HG03342 (cell line): ENCODE measurements around the gene COL4A1.

Experiments
- ATAC-seq: cut with Tn5 transposase; IDR thresholded peaks from one replicate; pipeline ENCODE4 v1.9.1; 2021; ENCODE audit warnings: mild to moderate bottlenecking, moderate library complexity; ENCODE audit not compliant: unreplicated experiment

COL4A1 gene

DNA sequence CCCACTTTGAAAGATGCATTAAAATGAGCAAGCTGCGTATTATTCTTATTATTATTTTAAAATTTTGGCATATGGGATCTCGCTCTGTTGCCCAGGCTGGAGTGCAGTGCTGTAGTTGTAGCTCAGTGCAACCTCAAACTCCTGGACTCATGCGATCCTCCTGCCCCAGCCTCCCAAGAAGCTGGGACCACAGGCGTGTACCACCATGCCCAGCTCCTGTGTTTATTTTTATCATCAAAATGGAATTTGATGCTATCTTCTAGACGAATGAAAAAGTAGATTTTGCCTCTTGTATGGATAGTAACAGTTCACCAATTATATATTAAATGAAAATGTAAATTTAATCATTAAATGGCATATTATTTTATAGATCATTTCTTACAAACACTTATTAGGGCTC lies 43.6 kb downstream of the COL4A1 start:
- no peak for ATAC-seq

DNA sequence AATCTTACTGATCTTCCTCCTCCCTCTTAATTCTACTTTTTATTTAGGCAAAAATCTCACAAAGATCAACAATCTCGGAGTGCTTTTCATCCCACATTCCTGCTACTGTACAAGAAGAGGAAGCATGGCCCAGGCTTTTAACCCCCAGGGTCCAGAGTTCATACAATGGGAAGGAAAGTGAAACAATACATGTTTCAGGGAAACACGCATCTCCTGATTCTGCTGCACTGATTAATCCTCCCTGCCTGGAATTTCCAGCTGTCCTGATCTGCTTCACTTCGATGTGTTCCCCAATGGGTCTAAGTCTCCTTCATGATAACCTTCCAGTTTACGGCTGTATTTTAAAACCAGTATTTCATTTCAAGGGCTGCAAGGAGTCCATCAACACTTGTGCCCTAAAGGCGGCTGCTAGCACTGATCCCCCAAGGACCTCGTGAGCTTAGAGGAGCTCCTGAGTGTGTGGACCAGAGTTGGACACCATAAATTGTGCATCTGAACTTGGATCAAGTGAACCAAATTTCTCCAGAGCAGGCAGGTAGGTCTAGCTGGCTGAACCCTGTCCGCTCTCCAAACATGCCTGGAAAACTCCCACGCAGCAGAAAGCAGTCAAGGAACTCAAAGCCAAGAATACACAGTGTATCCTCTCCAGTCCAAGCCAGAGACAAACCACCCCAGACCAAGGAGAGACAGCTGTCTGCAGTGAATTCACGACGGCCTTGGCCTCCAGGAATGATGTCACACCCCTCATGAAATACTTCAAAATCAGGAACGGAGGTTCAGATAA lies 44.3 kb downstream of the COL4A1 start:
- ATAC-seq = no peak

DNA sequence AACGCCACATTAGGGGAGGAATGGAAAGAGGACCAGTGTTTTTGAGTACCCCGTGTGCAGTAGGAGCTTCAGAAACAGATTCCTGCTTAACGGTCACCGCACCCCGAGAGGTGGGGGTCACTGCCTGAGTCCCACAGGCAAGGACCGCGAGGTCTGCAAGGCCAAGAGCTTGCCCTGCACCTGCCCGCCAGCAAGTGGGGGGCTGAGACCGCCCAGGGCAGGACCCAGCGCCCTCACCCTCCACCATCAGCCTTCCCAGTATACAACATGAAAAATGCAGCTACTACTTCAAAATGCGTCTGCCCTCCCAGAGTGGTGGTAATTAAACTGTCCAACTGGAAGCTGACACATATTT lies 44.9 kb downstream of the COL4A1 start:
- ATAC-seq = no peak

DNA sequence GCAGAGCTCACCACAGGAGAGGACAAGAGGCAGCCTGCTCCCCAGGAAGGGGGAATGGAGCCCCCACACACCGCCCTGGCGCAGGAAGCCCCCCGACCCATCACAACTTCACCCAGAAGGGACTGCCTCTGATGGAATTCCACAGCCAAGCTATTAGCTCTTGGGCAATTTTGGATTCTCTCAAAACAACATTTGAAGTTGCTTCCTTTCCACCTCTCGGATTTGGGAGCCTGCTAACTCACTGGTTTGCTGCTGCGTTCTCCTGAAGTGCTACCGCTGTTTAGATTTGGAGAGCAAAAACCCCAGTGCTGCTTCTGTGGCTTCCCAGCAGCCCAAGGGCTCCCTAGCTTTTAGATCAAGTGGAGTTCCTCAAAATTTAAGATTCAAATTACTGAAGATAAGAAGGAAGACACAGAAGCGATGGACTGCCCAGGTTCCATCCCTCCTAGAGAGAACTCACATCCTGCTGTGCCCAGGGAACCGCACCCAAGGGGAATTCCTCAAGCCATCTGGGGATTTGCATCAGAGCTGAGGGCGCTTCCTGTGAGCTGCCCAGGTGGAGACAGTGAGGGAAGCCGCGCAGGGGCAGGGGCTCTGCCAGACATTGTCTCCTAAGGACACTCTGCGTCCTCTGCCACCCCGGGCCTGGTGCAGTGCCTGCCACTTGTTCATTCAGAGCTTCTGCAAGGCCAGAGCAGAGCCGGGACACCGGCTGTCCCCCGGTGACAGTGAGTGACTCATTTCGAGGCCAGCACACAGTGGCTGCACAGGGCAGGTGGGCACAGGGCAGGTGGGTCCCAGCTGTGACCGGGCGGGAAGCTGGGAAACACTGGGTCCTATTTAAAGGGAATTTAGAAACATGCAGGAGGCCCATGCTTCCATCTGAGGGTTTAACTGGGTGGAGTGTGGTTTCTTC lies 45.5 kb downstream of the COL4A1 start:
- ATAC-seq = no peak

DNA sequence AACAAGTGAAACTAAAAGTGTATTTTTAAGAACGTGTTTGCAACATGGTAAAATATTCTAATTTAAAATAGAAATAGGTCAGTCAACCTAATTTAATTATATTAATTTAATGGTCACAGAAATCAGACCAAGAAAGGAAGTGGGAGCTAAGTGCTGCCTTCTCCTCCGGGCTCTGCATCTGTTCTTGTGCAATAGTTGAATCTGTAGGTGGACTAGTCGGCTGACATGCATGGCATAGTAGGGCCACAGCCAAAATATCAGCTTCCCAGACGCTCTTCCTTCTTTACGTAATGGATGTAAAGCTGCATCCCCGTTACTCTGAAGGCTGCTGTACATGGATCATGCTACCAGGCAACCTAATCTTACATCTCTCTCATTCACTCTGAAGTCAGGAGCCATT lies 47.3 kb downstream of the COL4A1 start:
- no peak for ATAC-seq

DNA sequence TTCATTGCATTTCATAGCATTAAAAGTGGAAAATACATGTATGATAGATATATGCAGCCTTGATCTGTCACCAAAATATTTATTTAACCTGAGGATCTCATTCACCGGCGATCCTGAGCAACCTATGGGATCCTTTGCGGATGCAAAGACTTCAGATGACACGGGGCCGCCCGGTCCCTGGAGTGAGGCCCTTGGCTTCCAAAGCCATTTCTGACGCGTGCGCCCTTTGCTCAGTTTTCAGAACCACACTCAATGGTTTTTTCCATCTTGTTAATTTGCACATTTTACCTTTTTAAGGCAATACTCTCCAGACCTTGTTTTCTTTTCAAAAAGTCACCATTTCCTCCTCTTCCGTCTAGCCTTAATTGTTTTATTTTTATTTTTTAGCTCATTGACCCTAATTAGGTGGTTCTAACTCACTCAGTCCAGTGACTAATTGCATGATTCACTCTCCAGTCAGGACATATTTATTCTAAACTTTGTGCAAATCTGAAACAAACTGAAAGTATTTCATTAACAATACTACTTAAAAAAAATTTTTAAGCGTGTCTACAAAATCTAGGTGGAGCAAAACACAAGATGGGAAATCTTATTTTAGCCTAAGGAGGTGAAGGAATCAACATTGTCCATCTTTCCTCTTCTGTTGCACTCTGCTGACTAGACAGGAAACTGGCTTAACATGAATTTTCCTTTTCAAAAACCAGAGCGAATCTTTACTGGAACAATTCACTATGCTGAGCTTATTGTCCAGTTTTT lies 47.9 kb downstream of the COL4A1 start:
- ATAC-seq = no peak

DNA sequence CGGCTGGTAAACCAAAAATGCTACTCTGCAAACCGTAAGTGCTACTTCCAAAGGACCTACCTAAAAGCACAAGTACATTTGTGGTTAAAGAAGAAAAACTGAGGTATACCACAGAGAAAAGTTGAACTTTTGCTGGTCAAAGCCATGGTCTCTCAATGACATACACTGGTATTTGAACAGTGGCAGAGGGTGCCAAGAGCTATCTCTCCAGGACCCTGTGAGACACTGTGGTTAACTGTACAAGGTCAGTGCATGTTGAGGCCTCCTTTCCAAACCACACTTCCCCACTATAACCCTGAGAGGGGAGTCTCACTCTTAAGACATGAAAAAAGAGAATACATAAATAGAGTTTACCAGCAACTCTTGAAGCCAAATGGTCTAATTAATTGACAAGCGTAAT lies 49.5 kb downstream of the COL4A1 start:
- no peak for ATAC-seq

DNA sequence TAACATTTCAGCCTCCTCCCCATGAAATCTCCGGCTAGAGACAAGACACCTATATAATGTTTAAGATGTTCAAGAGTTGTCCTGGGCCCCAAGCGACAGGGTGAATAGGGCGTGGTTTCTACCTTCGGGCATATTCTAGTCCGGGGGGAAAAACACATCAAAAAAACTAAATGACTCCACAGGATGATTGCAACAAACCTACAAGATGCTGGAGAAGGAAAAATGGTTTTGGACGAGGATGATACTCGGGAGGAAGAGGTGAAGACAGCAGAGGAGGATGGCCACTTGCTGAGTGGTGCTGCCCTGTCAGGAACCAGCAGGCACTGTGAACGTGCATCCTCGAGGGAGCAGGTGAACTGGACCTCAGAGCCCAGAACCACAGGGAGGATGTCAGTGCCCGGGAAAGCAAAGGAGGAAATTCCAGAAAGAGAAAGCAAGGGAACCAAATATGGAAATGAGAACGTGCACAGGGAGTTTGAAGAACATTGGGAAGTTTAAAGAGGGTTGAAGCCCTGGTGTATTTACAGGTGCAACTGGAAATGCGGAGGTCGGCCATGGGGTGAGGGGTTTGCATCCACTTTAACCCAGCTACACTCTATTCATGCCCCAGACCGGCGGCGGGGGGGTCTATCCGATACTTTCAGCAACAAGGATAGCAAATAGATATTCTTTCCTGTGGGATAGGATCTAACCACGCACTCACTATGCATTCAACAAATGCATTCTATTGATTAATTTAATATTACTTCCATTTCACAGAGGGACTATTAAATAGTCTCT lies 50.6 kb downstream of the COL4A1 start:
- ATAC-seq = no peak

DNA sequence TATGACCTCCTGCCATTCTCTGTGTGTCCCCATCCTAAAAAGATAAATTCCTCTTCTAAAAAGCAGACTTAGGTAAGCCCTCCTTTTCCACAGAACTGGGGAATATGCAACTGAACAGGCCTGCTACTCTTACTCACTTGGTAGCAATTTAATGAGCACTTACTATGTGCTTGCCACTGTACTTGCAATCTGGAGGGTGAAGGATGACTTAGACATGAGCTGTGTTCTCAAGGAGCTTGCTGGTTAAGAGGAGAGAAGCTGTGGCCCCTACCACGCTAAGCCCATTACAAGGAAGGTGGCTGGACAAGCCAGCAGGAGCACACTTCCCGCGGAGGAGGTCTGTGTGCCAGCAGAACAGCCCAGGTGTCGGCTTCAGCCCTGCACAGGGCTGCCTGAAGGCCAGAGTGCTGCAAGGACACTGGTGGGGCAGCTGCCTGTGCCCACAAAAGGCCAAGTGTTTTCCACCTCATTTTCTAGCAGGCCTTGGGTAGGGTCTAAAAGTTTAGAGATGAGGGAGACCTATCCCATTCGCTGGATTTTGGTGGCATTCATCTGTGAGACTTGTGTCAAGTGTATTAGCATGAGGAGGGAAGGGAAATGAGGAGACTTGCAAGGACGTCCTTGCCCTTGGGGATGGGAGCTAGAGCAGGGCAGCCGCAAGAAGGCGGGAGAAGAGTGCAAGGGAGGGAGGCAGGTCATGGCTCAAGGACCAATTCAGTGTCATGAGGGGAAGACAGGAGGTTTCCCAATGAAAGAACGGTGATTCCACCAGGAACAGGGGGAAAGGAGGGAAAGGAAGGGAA lies 52.0 kb downstream of the COL4A1 start:
- ATAC-seq = no peak

DNA sequence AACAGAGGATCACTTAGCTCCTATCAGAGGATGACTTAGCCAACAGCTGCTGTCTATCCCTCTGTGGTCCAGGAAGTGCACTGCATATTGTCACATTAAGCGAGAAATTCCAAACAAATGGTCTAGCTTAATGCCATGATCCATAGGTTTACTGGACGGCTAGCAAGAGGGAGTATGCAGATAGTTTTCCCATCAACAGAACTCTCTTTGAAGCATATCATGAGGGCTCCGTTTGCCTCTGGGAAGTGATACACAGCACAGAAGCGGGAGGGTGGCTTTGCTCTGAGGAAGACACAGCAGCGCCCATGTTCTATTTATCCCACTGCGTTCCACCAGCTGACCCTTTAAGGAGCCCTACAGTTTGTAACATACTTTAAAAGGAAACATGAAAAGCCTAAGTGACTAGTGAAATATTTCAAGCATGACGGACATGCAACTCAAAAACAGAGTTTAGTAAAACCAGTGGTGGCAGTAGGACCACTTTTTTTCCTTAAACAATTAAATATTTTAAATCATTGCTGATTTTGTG lies 52.7 kb downstream of the COL4A1 start:
- ATAC-seq = no peak

DNA sequence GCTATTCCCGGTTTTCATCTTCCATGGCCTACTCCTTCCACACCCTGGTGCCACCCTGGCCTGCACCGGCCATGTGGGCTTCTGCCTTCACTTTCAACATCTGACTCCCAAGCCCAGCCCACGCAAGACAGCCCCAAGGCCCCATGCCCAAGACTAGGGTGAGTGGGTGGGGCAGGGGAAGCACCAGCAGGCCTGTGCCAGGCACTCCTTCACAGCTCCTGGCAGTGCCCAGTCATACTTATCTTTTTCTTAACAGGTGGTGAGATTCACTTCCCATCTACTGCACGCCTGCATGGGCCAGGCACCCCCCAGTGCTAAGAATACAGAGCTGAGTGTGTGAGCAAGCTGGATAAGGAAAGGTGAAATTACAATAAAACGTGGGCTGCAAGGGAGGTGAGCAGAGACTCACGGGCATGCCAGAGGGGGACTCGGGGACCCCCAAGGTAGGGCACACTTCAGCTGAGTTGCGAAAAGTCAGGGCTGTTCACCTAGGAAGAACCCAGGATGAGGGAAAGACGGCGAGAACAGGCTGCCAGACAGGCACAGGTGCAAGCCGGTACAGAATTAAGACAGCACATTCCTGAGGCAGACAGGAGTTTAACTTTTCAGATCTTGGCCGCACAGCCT lies 55.7 kb downstream of the COL4A1 start:
- ATAC-seq = no peak

DNA sequence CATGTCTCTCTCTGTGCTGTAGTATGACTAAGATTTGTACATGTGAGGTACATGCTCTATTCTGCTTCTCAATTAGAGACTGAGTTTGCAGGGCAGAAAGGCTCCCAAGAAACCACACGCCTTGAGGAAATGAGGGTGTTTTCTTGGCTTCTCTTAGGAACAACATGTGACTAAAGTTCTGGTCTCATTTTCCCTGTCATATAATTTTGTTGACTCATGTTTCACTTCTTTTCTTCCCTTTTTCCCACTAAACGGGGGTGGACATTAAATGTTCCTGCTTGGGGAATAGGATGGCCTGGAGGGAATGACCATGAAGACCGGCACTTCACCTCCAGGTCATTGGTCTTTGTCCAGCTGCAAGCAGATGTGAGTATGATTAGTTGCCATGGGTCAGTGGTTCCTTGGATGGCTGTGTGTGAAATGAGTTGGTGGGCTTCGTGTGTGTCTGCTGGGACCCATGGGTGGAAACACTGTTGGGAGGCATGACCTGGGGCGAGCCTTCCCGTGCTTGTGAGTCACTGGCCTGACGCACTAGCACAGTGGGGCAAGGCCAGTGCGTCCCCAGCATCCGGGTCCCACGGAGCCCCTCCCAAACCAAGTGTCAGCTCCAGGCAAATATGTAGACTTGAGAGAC lies 56.6 kb downstream of the COL4A1 start:
- no peak for ATAC-seq

DNA sequence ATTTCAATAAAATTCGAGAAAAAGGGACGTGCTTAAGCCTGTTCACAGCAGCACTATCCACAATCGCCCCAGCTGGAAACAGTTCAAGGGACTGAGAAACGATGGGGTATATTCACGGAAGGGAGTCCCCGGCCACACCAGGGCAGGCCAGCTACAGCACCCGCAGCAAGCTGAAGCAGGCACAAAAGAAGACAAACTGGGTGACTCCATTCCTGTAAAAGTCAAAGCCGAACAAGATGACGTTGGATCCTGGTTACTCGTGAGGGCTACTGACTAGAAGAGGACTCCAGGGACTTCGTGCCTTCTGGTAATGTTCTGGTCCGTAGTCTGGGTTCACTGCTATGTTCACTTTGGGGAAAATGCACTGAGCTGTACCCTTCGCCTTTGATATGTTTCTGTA lies 57.6 kb downstream of the COL4A1 start:
- ATAC-seq = no peak

DNA sequence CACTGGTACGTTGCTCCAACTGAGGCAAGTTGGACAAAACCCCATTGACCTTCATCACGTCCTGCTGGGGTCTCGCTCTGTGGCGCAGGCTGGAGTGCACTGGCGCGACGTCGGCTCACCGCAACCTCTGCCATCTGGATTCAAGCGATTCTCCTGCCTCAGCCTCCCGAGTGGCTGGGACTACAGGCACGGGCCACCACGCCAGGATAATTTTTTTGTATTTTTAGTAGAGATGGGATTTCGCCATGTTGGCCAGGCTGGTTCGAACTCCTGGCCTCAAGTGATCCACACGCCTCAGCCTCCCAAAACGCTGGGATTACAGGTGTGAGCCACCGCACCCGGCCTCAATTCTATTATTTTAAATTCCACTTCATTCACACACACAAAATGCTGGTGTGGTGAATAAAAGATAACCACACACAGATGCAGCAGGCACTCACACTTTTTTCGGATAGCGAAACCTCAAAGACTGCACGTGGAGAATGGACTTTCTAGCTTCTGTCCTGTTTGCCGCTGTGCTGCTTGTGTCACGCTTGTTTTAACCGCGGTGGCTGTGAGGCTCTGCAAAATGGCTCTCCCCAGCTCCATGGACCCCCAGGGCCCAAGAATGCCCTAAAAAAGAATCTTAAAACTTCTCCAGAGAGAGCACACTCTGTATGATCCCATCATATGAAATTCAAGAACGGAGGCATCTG lies 58.4 kb downstream of the COL4A1 start:
- no peak for ATAC-seq

DNA sequence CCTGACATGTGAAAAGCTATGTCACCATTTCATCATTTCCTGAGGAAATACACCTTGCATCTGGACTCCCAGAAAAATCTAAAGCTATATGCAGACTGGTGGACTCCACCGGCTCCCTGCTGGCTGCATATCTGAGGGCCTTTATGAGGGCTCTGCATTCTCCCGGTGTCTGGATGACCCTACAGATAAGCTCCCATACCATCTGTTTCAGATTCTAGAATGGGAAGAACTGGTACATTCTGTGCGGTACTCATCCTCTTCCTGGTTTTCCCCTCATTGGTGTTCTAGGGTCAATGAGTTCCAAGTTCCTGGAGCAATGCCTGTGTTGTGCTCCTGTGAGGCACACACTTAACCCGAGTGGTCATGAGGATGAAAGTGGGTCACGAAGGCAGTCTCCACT lies 60.4 kb downstream of the COL4A1 start:
- no peak for ATAC-seq

DNA sequence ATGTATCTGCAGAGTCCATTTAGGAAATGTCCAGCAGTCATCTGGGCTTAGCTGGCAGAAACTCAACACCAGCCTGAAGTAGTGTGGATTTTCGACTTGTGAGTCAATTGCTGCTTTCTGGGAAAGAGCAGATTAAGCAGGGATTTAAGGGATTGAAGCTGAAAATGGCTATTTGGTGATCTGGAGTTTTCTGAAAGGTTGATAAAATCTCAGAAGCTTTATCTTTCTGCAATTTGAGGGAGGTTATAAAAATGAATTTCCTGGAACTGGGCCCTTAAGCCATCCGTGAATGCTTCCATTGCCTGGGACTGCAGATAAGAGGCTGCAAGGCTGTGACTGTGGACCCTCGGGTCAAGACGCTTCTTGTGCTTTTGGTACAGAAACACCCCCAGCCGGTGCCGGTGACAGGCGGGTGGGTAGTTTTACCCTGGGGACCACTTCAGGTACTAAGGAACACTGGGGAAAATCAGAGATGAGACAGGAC lies 61.5 kb downstream of the COL4A1 start:
- ATAC-seq = no peak

DNA sequence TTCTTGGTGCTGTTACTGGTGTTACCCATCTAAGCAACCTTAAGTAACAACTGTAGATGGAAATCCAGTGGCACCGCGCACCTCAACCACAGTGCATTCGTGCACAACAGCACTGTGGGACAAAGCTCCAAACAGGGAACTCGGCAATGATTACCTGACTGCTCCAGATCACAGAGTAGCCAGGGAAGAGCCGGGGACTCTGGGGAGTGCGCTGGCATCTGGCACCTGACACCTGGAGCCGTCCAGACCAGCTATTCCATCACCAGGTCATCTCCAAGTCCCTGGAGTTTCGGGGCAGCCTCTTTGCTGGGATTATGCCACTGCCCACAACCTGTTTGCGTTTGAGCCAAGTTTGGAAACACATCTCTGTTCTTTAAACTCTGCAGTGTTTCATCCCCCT lies 62.0 kb downstream of the COL4A1 start:
- no peak for ATAC-seq
